Duodenal mucosa (tissue), 2 donors: ENCODE results near the gene ZNF37A.
"Not testable (repeated sequence)": the region's sequence is repeated elsewhere in the genome, so short reads cannot be mapped to it uniquely, and the experiment has no call there.

ENCODE experiments used
- H3K27ac ChIP-seq: one replicate; pipeline ENCODE4 v1.7.0; 2013; ENCODE audit warnings: low read depth, low read length
- H3K27me3 ChIP-seq, 2 donors: one replicate each; pipeline ENCODE4 v1.7.0; 2013; ENCODE audit warnings: low read length in 2 of 2, control low read depth in 1 of 2; ENCODE audit not compliant: insufficient read depth in 2 of 2, control insufficient read depth in 1 of 2
- H3K36me3 ChIP-seq, 2 donors: one replicate each; pipeline ENCODE4 v1.7.0; 2013; ENCODE audit warnings: low read length in 2 of 2, control low read depth in 1 of 2; ENCODE audit not compliant: insufficient read depth in 2 of 2, control insufficient read depth in 1 of 2
- H3K4me1 ChIP-seq, 2 donors: one replicate each; pipeline ENCODE4 v1.7.0; 2013; ENCODE audit warnings: low read length in 2 of 2, control low read depth in 1 of 2; ENCODE audit not compliant: insufficient read depth in 2 of 2, control insufficient read depth in 1 of 2
- H3K4me3 ChIP-seq, 2 donors: one replicate each; pipeline ENCODE4 v1.7.0; 2013; ENCODE audit warnings: low read length in 2 of 2, low read depth in 1 of 2
- H3K9ac ChIP-seq, 2 donors: one replicate each; pipeline ENCODE4 v1.7.0; 2013; ENCODE audit warnings: low read length in 2 of 2, low read depth in 1 of 2
- H3K9me3 ChIP-seq, 2 donors: one replicate each; pipeline ENCODE4 v1.7.0; 2013; ENCODE audit warnings: low read length in 2 of 2, control low read depth in 1 of 2; ENCODE audit not compliant: control insufficient read depth in 1 of 2

ZNF37A gene

DNA sequence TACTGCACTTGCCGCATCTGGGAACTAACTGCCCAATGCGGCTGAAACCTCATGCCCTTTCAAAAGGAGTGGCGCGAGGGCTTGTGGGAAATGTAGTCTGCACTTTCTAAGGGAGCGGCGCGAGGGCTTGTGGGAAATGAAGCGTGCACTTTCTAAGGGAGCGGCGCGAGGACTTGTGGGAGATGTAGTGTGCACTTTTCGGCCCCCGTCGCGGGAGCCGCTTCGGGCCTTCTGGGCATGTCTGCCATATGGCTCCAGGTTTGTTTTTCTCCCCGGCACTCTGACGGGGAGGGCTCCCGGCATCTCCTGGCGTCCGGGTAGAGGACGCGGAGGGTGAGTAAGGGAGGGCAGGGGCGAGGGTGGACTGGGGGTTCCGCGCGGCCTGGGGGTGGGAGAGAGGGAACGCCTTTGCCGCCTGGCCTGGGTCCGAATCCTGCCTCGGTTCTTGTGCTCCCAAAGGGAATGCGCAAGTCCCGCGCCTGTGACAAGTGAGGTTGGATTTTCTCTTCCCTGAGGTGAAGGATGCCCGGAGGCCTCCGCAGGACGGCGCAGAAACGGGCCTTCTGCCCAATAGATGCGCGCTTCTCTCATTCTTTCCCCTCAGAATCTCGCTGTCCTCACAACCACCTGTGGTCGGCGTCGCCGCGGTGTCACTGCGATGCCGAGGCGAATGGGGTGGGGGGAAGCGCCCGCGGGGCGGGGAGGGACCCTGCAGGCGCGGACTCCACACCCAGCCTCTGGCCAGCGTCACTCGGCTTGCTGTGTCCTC lies at the start of gene ZNF37A:
Gene ZNF37A, plus strand, starts transcription at position 180 of the 769 bp plus-strand sequence. CDS start 2,281 bp downstream, outside the sequence.
- Histone ChIP-seq H3K27me3 (no peaks in the 10 kb centered on the region), H3K9ac (peak within 1 kb of the TSS; percentile 86), H3K27ac (peak within 1 kb of the TSS; percentile 76), H3K36me3 (peaks cover 7 to 28% of the 10 kb centered on the region in 2 donors), H3K4me1 (peaks cover 3 to 13% of the 10 kb centered on the region in 2 donors), H3K4me3 (peak within 1 kb of the TSS; percentile 96), H3K9me3 (peaks cover 0 to 3% of the 10 kb centered on the region in 2 donors)

DNA sequence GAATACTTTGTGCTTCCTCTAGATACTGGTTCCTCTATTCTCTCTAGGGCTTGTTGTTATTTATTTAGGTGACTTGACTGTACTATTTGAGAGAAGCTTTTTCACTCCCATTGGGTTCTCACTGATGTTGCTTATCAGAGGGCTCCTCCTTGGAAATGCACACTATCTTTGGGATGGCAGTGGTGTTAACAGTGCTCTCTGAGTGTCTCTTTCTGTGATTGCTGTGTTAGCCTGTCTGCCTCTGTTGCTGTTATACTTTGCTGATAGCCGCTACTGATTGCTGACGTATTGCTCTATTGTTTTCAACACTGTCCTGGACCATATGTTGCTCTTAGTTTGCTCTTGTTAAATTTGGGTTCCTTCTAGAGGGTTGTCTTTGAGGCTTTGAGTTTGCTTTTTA lies 49.0 kb upstream of the ZNF37A start:
- Histone ChIP-seq H3K4me1 (no peaks in the 10 kb centered on the region), H3K27me3 (no peaks in the 10 kb centered on the region), H3K27ac (no peak overlapping the region), H3K9ac (no peak overlapping the region), H3K36me3 (peaks cover 6 to 43% of the 10 kb centered on the region in 2 donors), H3K9me3 (peaks cover 0 to 3% of the 10 kb centered on the region in 2 donors), H3K4me3 (no peak overlapping the region)

DNA sequence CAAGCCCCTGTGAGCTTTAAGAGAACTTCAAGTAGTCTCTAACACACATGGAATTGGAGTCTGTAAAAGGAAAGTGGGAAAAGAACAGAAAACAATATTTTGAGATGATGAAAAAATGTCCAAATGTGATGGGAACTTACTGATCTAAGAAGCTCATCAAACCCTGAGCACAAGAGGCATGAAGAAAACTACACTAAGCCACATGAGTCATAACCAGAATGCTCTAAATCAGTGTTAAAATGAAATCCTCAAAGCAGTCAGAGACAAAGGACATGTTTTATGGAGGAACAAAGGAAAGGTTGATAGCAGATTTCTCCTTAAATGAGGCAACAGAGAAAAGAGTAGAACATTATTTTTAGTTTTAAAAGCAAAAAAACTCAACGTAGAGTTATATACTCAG lies 46.5 kb upstream of the ZNF37A start:
- Histone ChIP-seq H3K4me1 (no peaks in the 10 kb centered on the region), H3K4me3 (no peak overlapping the region), H3K9me3 (peaks cover 6 to 16% of the 10 kb centered on the region in 2 donors), H3K36me3 (peaks cover 12 to 41% of the 10 kb centered on the region in 2 donors), H3K27me3 (no peaks in the 10 kb centered on the region), H3K9ac (no peak overlapping the region), H3K27ac (no peak overlapping the region)

DNA sequence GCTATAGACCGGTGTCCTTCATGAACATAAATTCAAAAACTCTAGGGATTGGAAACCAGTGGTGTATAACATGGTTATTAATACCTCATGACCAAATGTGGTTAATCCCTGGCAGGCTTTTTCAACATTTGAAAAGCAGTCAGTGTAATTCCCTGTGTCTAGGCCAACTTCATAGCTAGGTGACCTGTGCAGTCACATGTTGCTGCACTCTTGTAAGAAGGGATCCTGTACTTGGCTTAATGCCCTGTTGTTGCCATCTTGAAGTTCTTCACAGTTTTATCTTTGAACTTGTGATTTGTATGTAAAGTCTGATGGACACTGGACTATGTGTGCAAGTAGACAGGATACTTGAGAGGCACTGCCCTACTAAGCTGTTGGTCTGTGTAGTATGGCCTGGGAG lies 43.9 kb upstream of the ZNF37A start:
- H3K27me3 ChIP-seq = no peaks in the 10 kb centered on the region
- H3K36me3 ChIP-seq = peaks cover 32 to 44% of the 10 kb centered on the region in 2 donors
- peaks cover 27 to 36% of the 10 kb centered on the region in 2 donors for H3K9me3 ChIP-seq
- no peak overlapping the region for H3K9ac ChIP-seq
- H3K4me3 ChIP-seq = no peak overlapping the region
- no peak overlapping the region for H3K27ac ChIP-seq
- H3K4me1 ChIP-seq = no peaks in the 10 kb centered on the region

DNA sequence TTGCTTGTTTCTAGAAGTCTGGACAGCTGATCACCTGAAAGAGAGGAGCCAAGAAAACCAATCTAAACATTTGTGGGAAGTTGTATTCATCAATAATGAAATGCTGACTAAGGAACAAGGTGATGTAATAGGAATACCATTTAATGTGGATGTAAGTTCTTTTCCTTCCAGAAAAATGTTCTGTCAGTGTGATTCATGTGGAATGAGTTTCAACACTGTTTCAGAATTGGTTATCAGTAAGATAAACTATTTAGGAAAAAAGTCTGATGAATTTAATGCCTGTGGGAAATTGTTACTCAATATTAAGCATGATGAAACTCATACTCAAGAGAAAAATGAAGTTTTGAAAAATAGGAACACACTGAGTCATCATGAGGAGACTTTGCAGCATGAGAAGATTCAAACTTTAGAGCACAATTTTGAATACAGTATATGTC lies 39.8 kb upstream of the ZNF37A start:
- peak overlapping the region in 1 of 2 donors; percentile 16 for H3K4me3 ChIP-seq
- no peak overlapping the region for H3K27ac ChIP-seq
- H3K4me1 ChIP-seq = no peaks in the 10 kb centered on the region
- H3K36me3 ChIP-seq = peaks cover 42 to 61% of the 10 kb centered on the region in 2 donors
- H3K27me3 ChIP-seq = no peaks in the 10 kb centered on the region
- no peak overlapping the region for H3K9ac ChIP-seq
- peaks cover 54 to 69% of the 10 kb centered on the region in 2 donors for H3K9me3 ChIP-seq

DNA sequence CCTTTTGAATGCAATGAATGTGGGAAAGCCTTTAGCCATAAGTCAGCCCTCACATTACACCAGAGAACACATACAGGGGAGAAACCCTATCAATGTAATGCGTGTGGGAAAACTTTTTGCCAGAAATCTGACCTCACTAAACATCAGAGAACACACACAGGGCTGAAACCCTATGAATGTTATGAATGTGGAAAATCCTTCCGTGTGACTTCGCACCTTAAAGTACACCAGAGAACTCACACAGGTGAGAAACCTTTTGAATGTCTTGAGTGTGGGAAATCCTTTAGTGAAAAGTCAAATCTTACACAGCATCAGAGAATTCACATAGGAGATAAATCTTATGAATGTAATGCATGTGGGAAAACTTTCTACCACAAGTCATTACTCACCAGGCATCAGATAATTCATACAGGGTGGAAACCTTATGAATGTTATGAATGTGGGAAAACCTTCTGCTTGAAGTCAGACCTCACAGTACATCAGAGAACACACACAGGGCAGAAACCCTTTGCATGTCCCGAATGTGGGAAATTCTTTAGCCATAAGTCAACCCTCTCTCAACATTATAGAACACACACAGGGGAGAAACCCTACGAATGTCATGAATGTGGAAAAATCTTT lies 38.8 kb upstream of the ZNF37A start:
- H3K4me3 ChIP-seq = peak overlapping the region in 1 of 2 donors; percentile 14
- H3K27ac ChIP-seq, H3K4me1 ChIP-seq, H3K9ac ChIP-seq, H3K27me3 ChIP-seq: not testable (repeated sequence)
- H3K36me3 ChIP-seq = peaks cover 43 to 68% of the 10 kb centered on the region in 2 donors
- peaks cover 53 to 72% of the 10 kb centered on the region in 2 donors for H3K9me3 ChIP-seq

DNA sequence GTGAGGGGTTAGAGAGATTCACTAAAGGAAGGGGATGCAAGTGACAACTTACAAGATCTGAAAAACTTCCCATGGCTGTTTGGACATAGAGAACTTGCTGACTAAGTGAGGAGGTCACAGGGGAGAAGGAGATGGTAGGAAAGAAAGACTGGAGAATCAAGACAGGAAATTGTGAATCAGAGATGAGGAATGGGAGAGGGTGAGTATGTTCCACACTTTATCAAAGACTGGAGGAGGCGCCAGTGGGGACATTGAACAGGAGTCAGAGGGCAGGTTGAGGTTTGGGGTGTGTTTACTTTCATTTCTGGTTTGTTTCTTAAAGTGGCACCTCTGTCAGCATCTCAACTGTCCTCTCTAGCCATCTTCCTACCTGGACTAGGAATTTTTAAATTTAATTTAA lies 24.5 kb upstream of the ZNF37A start:
- not testable (repeated sequence) for H3K27ac ChIP-seq, H3K9ac ChIP-seq, H3K36me3 ChIP-seq

DNA sequence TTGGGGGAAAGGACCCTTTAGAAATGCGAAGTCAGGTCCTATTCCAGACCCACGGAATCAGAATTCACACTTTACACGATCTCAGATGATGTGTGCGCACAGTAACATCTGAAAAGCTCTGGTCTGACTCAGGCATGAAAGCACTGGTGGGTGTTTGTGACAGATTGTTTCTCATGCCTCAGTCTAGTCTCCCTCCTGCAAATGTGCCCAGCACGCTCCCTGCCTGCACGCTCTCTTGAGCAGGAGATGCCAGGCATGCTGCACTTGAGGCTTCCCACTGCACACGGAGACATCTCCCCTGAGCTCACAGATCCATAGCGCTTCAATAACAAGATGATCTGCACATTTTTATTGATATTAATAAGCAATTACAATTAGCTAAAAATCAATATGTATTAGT lies 23.6 kb upstream of the ZNF37A start:
- no peak overlapping the region for H3K9ac ChIP-seq
- H3K4me1 ChIP-seq = no peaks in the 10 kb centered on the region
- H3K36me3 ChIP-seq = no peaks in the 10 kb centered on the region
- no peak overlapping the region for H3K27ac ChIP-seq
- no peak overlapping the region for H3K4me3 ChIP-seq
- H3K9me3 ChIP-seq = no peaks in the 10 kb centered on the region
- H3K27me3 ChIP-seq = no peaks in the 10 kb centered on the region

More for the DNA sequence above, 24.5 kb upstream of the ZNF37A start:
- not testable (repeated sequence) for H3K9me3 ChIP-seq, H3K27me3 ChIP-seq, H3K4me1 ChIP-seq
- H3K4me3 ChIP-seq = peak overlapping the region in 1 of 2 donors; percentile 41

DNA sequence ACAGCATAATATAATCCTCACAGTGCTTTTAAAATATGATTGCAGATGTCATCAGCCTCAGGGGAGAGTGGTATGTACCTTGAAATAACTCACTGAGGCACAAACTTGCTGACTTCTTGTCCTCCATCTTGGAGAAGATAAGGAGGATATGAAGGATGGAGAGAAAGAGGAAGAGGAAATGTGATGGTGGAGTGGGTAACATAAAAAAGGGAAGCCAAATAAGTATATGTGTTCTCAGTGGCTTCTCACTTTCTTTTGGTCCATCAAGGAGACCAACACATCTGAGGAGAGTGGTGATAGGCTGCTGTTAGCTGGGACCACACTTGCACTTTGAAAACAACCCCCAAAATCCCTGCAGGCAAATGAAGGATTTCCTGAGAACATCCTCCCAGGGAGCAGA lies 21.6 kb upstream of the ZNF37A start:
- Histone ChIP-seq H3K9ac (no peak overlapping the region), H3K36me3 (no peaks in the 10 kb centered on the region), H3K4me1 (no peaks in the 10 kb centered on the region), H3K9me3 (peaks cover 3 to 7% of the 10 kb centered on the region in 2 donors), H3K27me3 (no peaks in the 10 kb centered on the region), H3K4me3 (no peak overlapping the region), H3K27ac (no peak overlapping the region)

DNA sequence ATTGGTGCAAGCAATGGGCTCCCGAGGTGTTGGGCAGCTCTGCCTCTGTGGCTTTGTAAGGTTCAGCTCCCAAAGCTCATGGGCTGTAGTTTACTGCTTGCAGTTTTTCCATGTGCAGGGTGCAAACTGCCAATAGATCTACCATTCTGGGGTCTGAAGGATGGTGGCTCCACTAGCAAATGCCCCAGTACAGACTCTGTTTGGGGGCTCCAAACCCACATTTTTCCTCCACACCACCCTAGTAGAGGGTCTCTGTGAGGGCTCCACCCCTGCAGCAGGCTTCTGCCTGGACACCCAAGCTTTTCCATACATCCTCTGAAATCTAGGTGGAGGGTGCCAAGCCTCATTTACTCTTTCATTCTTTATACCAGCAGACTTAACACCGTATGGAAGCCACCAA lies 17.4 kb upstream of the ZNF37A start:
- Histone ChIP-seq H3K36me3 (no peaks in the 10 kb centered on the region), H3K9ac (no peak overlapping the region), H3K9me3 (peaks cover 3 to 7% of the 10 kb centered on the region in 2 donors), H3K27ac (no peak overlapping the region), H3K27me3 (no peaks in the 10 kb centered on the region), H3K4me3 (no peak overlapping the region), H3K4me1 (no peaks in the 10 kb centered on the region)
